ENCODE measurements around the gene TECR.

DNA sequence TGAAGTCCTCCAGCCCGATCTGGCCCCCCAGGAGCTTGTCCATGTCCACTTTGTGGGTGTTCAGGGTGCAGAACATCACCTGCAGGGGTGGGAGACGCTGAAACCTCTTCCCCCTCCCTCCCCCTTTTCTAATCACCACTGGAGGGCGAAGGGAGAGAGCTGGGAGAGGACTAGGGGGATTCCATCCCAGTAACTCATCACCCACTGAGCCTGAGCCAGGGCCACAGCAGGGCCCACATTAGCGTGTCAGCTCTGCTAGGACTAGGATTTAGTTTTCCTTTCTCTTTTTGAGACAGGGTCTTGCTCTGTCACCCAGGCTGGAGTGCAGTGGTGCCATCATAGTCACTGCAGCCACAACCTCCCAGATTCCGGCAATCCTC lies 48.7 kb upstream of the TECR start:
- no peak for TF ChIP-seq EZH2 (IDR thresholded peaks at IDR 0.05; ENCODE audit: low read length, unreplicated experiment)
- TF ChIP-seq, protein P1, sequence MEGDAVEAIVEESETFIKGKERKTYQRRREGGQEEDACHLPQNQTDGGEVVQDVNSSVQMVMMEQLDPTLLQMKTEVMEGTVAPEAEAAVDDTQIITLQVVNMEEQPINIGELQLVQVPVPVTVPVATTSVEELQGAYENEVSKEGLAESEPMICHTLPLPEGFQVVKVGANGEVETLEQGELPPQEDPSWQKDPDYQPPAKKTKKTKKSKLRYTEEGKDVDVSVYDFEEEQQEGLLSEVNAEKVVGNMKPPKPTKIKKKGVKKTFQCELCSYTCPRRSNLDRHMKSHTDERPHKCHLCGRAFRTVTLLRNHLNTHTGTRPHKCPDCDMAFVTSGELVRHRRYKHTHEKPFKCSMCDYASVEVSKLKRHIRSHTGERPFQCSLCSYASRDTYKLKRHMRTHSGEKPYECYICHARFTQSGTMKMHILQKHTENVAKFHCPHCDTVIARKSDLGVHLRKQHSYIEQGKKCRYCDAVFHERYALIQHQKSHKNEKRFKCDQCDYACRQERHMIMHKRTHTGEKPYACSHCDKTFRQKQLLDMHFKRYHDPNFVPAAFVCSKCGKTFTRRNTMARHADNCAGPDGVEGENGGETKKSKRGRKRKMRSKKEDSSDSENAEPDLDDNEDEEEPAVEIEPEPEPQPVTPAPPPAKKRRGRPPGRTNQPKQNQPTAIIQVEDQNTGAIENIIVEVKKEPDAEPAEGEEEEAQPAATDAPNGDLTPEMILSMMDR (conservative IDR thresholded peaks at IDR 0.05; ENCODE audit: low read depth, low read length): no peak
- no peak for TF ChIP-seq EZH2phosphoT487 (IDR thresholded peaks at IDR 0.05; ENCODE audit: borderline replicate concordance, low read length)
